Gastrocnemius medialis (tissue), 4 donors: Measurements from ENCODE around the gene PRPS1L1. TPM values are rescaled to one million over a fixed set of nuclear protein-coding genes. Genes with fewer than 3 reads are reported as not detected.

Source experiments
- ATAC-seq, 2 donors: fragments of 150-250 bp; one replicate each; pipeline ENCODE4 v1.9.1; 2016
- DNase-seq, 2 donors: peaks; one replicate each; pipeline ENCODE4 v3.0.0-alpha.2; 2019
- H3K27ac ChIP-seq, 4 donors: fragments of 200-600 bp; sonication (generic); 1 replicate in 1 of 4; 2 replicates in 3 of 4; pipeline ENCODE4 v1.5.1; 2016 to 2018; ENCODE audit warnings: mild to moderate bottlenecking in 2 of 4, moderate library complexity in 1 of 4
- H3K27me3 ChIP-seq, 3 donors: fragments of 200-600 bp; sonication (generic) in 2 of 3; 1 replicate in 1 of 3; 2 replicates in 2 of 3; pipeline versions ENCODE4 v1.5.1 to v1.6.0; 2016 to 2019; ENCODE audit warnings: mild to moderate bottlenecking in 1 of 3, moderate library complexity in 1 of 3
- H3K36me3 ChIP-seq, 2 donors: fragments of 200-600 bp; sonication (generic) in 1 of 2; one replicate each; pipeline ENCODE4 v1.5.1; 2017 to 2018
- H3K4me1 ChIP-seq, 2 donors: fragments of 200-600 bp; sonication (generic) in 1 of 2; one replicate each; pipeline ENCODE4 v1.5.1; 2016 to 2017; ENCODE audit warnings: mild to moderate bottlenecking in 2 of 2
- H3K4me3 ChIP-seq, 4 donors: fragments of 200-600 bp; sonication (generic) in 3 of 4; 1 replicate in 1 of 4; 2 replicates in 3 of 4; pipeline ENCODE4 v1.5.1; 2016 to 2019; ENCODE audit warnings: mild to moderate bottlenecking in 2 of 4
- H3K9me3 ChIP-seq, 3 donors: fragments of 200-600 bp; sonication (generic) in 2 of 3; 1 replicate in 1 of 3; 2 replicates in 2 of 3; pipeline ENCODE4 v1.5.1; 2016 to 2019
- POLR2A ChIP-seq, 2 donors: fragments of 450-650 bp; IDR thresholded peaks; one replicate each; pipeline ENCODE4 v1.6.1; 2017; ENCODE audit warnings: antibody characterized with exemption in 2 of 2, mild to moderate bottlenecking in 2 of 2, moderate library complexity in 2 of 2
- in situ Hi-C, 4 donors: fragments of 200-750 bp; cut with MboI; loops; one replicate each; pipeline versions ENCODE4 v1.15.0 to v1.8.0; 2017; ENCODE audit warnings: low sequenced_read_pairs in 4 of 4
- intact Hi-C: fragments of 100-400 bp; cut with DNase I; formaldehyde crosslinking; loops from one replicate; pipeline ENCODE4 v1.15.1; 2023; ENCODE audit warnings: low total_unique reads
- total RNA-seq, 4 donors: library from RNA; depleted of rRNA; stranded (reverse); fragments of >200 nt; gene quantifications; one replicate each; pipeline versions ENCODE4 v1.1.0 to v1.2.3, GENCODE V29; 2016
- TF ChIP-seq, protein P1 (sequence below), 5 experiments: fragments of 450-650 bp in 3 of 5; fragments of 200-600 bp in 2 of 5; sonication (generic) in 2 of 5; IDR thresholded peaks in 4 of 5; conservative IDR thresholded peaks in 1 of 5; 1 replicate in 4 of 5; 2 replicates in 1 of 5; pipeline ENCODE4 v1.5.1; 2016 to 2019; ENCODE audit warnings: antibody characterized with exemption in 5 of 5, mild to moderate bottlenecking in 3 of 5, moderate library complexity in 3 of 5

Gene PRPS1L1
- total RNA-seq, 4 donors from 2014 or later, result not detected

DNA sequence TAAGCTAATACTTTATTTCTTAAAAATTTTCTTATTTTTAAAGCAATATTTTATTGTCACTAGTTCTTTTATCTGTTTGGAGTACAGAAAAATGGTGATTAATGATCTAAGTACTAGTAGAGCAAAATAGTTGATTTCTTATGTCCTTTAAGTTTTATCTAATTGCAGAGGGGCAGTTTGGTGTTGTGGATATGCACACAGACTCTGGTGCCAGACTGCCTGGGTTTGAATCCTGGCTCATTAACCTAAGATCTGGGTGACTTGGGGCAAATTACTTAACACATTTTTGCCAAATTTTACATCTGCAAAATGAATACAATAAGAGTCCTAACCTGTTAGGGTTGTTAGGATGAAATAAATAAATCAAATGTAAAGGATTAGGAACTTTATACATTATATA lies 10.7 kb upstream of the PRPS1L1 start:
- Histone ChIP-seq H3K4me1 (no peaks in the 10 kb centered on the region), H3K36me3 (no peaks in the 10 kb centered on the region), H3K9me3 (no peaks in the 10 kb centered on the region), H3K4me3 (no peak overlapping the region), H3K27ac (no peak overlapping the region), H3K27me3 (no peaks in the 10 kb centered on the region)
- in situ Hi-C loops (no loop called here), intact Hi-C loops (no loop called here)
- no peak for DNase-seq
- no peak for ATAC-seq
- TF ChIP-seq, protein P1, sequence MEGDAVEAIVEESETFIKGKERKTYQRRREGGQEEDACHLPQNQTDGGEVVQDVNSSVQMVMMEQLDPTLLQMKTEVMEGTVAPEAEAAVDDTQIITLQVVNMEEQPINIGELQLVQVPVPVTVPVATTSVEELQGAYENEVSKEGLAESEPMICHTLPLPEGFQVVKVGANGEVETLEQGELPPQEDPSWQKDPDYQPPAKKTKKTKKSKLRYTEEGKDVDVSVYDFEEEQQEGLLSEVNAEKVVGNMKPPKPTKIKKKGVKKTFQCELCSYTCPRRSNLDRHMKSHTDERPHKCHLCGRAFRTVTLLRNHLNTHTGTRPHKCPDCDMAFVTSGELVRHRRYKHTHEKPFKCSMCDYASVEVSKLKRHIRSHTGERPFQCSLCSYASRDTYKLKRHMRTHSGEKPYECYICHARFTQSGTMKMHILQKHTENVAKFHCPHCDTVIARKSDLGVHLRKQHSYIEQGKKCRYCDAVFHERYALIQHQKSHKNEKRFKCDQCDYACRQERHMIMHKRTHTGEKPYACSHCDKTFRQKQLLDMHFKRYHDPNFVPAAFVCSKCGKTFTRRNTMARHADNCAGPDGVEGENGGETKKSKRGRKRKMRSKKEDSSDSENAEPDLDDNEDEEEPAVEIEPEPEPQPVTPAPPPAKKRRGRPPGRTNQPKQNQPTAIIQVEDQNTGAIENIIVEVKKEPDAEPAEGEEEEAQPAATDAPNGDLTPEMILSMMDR (IDR thresholded peaks at IDR 0.05 in 4 of 5, conservative IDR thresholded peaks at IDR 0.05 in 1 of 5), result no peak
- TF ChIP-seq POLR2A (IDR thresholded peaks at IDR 0.05), result no peak

DNA sequence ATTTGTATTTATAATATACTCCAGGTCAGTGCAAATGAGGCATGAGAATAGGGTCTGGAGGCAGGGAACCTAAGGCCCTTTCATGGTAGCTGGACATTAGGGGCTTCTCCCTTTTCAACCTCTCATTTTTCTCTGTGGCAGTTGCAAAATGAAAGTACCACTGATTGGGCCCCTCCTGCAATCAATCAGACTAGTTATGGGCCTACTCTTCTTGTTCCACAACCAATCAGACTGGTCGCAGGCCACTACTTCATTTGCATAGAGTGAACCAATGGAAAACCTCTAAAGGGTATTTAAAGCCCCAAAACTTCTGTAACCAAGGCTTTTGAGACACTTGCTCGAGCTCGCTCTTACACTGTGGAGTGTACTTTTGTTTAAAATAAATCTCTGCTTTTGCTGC lies 10.0 kb upstream of the PRPS1L1 start:
- Histone ChIP-seq H3K27ac (no peak overlapping the region), H3K4me3 (no peak overlapping the region), H3K9me3 (no peaks in the 10 kb centered on the region), H3K27me3 (no peaks in the 10 kb centered on the region), H3K4me1 (no peaks in the 10 kb centered on the region), H3K36me3 (no peaks in the 10 kb centered on the region)
- TF ChIP-seq POLR2A (IDR thresholded peaks at IDR 0.05), result no peak
- intact Hi-C loops, result no loop called here
- no peak for DNase-seq
- no peak for ATAC-seq
- in situ Hi-C loops, result no loop called here

DNA sequence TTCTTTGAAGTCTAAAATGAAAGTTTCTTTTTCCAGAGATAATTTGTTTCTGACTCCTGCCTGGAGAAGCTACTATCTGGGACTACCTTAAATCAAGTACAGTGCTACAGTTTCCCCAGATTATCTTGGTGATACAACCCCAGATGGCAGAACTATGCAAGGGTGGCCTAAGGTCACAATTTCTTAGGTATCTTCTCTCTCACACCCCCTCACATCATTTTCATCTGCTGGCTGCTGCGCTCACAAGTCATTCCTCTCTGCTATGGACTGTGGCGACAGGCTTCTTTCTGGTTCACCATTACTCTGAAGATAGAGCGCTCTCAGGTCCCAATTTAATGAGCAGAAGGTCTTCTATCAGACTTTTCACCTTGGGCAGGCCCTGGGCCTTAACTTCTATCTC lies 9.1 kb upstream of the PRPS1L1 start:
- Histone ChIP-seq H3K4me1 (no peaks in the 10 kb centered on the region), H3K36me3 (no peaks in the 10 kb centered on the region), H3K27ac (no peak overlapping the region), H3K9me3 (no peaks in the 10 kb centered on the region), H3K27me3 (no peaks in the 10 kb centered on the region), H3K4me3 (no peak overlapping the region)
- in situ Hi-C loops, result no loop called here
- intact Hi-C loops, result no loop called here
- ATAC-seq, result no peak
- no peak for DNase-seq
- no peak for TF ChIP-seq POLR2A (IDR thresholded peaks at IDR 0.05)
- TF ChIP-seq, protein P1 (IDR thresholded peaks at IDR 0.05 in 4 of 5, conservative IDR thresholded peaks at IDR 0.05 in 1 of 5), result no peak

DNA sequence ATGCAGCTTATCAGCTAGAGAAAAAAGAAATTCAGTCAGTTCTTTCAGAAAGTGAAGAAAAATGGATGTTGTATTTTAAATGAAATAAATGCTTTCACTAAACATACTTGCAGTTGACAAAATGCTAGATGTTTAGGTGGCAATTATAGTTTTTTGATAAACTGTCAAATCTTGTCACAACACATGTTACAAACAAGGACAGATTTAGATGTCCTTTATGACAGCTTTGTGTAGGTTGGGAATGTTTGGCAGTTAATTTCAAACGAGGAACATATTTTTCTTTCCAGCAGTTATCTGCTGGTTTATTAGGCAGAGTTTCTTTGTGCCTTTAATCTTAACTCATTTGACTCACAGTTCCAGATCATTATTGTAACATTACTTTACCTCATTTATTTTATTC lies 3.1 kb upstream of the PRPS1L1 start:
- no peaks in the 10 kb centered on the region for H3K9me3 ChIP-seq
- no peak for TF ChIP-seq POLR2A (IDR thresholded peaks at IDR 0.05)
- TF ChIP-seq, protein P1 (IDR thresholded peaks at IDR 0.05 in 4 of 5, conservative IDR thresholded peaks at IDR 0.05 in 1 of 5), result no peak
- no peaks in the 10 kb centered on the region for H3K27me3 ChIP-seq
- no peaks in the 10 kb centered on the region for H3K4me1 ChIP-seq
- in situ Hi-C loops (no loop called here), intact Hi-C loops (no loop called here)
- DNase-seq (no peak), ATAC-seq (no peak)
- H3K27ac ChIP-seq, result no peak overlapping the region
- H3K4me3 ChIP-seq, result no peak overlapping the region
- H3K36me3 ChIP-seq, result no peaks in the 10 kb centered on the region

DNA sequence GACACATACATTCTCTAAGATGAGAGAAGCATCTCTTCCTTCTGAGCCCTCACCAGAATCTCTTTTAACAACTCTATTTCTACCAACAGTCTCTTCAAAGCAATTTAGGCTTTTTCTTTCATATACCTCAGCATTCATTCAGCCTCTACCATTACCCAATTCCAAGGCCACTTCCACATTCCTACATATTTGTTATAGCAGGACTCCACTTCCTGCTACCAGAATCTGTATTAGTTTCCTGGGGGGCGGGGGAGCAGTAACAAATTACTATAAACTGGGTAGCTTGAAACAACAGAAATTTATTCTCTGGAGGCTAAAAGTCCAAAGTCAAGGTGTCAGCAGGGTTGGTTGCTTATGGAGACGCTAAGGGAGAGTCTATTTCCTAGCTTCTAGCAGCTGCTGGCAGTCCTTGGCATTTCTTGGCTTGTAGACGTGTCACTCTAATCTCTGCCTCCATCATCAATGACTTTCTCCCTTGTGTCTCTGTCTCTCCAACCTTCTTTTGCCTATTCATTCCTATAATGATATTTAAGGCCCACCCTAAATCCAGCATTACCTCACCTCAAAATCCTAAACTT lies 7.4 kb downstream of the PRPS1L1 start:
- Histone ChIP-seq H3K4me3 (no peak overlapping the region), H3K36me3 (no peaks in the 10 kb centered on the region), H3K27ac (peak overlapping the region in 1 of 4 donors; percentile 16), H3K9me3 (no peaks in the 10 kb centered on the region), H3K27me3 (no peaks in the 10 kb centered on the region), H3K4me1 (peaks cover 0 to 4% of the 10 kb centered on the region in 2 donors)
- intact Hi-C loops (no loop called here), in situ Hi-C loops (no loop called here)
- DNase-seq (no peak), ATAC-seq (no peak)
- TF ChIP-seq, protein P1 (IDR thresholded peaks at IDR 0.05 in 4 of 5, conservative IDR thresholded peaks at IDR 0.05 in 1 of 5), result no peak
- no peak for TF ChIP-seq POLR2A (IDR thresholded peaks at IDR 0.05)
